GM12865 (cell line): ENCODE results near the gene NSG1.
A peak's percentile ranks its signal among the peaks of the same experiment; 100 is the strongest.

ENCODE experiments used
- DNase-seq: peaks from one replicate; pipeline ENCODE4 v3.0.0; 2010; ENCODE audit warnings: low read depth
- H3K4me3 ChIP-seq: 2 replicates; pipeline ENCODE4 v1.5.1; 2011; ENCODE audit warnings: mild to moderate bottlenecking, low read depth, low read length, control low read depth
- TF ChIP-seq, protein P1 (sequence below): IDR thresholded peaks from 2 replicates; pipeline ENCODE4 v1.5.1; 2011; ENCODE audit warnings: low read length, control low read depth, low read depth, inconsistent platforms; ENCODE audit not compliant: insufficient read depth; ENCODE audit errors: missing control alignments

Gene NSG1

DNA sequence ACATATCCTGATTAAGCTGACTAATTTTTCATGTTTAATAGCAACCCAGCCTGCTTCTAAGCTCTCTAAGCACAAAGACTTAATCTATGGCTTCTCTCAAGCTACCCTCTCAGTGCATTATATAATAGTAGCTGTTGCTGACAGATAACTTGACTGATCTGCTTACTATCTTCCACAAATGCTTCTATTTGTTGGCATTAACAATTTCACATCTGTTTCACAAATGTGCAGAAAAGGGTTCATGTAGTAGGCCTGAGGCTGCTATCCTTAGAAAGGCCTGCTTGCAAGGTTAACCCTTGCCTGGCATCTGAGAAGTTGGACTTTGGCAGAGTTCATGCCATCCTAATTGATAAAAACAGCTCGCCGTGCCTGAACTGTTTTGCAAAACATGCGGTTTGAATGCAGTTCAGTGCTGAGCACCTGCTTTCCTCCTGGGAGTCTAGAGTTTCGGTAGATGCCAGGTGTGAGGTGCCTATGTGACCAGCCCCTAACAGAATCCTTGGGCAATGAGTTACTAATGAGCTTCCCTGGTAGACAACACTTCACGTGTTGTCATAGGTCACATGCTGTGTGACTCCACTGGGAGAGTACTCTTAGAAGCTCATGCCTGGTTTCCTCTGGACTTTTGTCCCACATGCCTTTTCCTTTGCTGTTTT, 68.4 kb downstream of the NSG1 start:
- DNase-seq: peak; percentile 19
- H3K4me3 ChIP-seq: no peak overlapping the region
- TF ChIP-seq, protein P1, sequence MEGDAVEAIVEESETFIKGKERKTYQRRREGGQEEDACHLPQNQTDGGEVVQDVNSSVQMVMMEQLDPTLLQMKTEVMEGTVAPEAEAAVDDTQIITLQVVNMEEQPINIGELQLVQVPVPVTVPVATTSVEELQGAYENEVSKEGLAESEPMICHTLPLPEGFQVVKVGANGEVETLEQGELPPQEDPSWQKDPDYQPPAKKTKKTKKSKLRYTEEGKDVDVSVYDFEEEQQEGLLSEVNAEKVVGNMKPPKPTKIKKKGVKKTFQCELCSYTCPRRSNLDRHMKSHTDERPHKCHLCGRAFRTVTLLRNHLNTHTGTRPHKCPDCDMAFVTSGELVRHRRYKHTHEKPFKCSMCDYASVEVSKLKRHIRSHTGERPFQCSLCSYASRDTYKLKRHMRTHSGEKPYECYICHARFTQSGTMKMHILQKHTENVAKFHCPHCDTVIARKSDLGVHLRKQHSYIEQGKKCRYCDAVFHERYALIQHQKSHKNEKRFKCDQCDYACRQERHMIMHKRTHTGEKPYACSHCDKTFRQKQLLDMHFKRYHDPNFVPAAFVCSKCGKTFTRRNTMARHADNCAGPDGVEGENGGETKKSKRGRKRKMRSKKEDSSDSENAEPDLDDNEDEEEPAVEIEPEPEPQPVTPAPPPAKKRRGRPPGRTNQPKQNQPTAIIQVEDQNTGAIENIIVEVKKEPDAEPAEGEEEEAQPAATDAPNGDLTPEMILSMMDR: no peak

DNA sequence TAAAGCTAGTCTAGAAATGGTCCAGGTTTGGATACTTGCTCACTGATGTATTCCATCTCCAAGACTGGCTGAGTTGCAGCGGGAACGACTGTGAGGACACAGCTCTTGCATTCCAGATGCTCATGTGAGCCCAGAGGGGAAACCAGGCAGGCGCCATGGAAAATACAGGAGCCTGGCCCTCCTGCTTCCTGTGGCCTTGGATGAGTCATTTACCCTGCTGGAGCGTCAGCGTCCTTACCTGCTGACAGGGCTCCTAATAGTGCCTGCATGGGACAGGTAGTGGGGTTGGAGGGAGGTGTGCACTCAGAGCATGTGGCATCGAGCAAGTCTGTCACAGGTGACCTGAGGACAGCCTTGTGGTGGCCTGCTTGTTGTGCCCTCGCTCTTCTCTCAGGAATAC, 69.4 kb downstream of the NSG1 start:
- no peak for DNase-seq
- no peak overlapping the region for H3K4me3 ChIP-seq
- TF ChIP-seq, protein P1: no peak

DNA sequence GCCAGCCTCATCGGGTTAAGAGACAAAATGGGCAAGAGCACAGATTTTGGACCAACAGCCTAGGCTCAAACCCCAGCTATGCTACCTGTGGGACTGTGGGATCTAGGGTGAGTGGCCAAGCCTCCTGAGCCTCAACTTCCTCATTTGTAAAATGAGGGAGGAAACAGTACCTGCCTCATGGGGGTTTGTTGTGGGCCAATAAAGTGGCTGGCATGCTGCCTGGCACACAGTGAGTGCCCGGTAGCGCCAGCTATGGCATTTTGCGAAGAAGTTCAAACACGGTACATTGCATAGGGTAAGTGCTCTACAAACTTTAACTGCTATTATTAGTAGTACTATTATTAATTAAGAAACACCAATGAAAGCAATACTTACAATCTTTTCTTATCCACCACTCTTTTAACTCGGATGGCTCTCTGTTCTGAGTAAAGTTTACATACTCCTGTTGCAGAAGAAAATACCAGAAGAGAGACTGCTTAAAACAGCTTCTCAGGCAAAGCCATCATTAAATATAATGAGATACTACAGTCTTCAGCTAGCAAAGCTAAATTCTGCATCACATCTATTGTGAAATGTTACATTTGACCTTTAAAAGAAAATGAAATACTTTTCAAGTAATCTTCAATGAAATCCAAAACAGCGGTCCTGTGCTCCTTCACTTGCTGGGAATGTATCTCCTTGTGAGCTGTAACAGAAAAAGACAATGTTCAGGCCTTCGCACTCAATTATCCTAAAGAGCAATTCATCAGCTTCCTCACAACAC, 70.1 kb downstream of the NSG1 start:
- H3K4me3 ChIP-seq: no peak overlapping the region
- no peak for DNase-seq

DNA sequence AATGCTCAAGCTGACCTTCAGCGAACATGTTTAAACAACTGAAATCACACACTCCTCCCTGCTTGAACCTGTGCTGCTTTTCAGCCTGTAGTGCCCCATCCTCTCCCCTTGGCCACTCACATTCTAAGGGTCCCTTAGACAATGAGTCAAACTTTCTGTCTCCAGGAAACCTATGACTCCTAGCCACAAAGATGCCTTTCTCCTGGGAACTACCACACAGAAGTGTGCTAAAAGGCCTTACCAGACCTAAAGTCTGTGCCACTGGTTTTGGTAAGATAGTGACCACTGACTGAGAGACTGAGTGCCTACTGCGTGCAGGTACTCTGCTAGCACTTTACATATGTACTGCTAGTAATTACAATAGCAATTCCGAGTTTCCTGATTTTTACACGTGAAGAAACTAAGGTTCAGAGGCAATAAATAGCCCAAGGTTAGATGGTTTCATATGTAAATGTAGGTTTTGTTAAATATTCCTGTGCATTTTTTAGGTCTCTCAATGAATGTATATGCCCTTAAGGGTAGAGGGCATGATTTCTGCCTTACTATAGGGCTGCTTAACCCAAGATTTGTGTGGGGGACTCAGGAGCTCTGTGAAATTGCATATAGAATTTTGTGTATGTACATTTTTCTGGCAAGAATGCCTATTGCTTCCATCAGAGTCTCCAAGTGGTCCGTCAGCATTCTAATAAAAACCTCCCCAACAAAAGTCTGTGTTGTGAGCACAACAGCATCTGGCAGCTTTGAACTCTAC, 71.1 kb downstream of the NSG1 start:
- no peak overlapping the region for H3K4me3 ChIP-seq
- TF ChIP-seq, protein P1: no peak
- DNase-seq: no peak

More for the DNA sequence above, 70.1 kb downstream of the NSG1 start:
- TF ChIP-seq, protein P1: no peak

DNA sequence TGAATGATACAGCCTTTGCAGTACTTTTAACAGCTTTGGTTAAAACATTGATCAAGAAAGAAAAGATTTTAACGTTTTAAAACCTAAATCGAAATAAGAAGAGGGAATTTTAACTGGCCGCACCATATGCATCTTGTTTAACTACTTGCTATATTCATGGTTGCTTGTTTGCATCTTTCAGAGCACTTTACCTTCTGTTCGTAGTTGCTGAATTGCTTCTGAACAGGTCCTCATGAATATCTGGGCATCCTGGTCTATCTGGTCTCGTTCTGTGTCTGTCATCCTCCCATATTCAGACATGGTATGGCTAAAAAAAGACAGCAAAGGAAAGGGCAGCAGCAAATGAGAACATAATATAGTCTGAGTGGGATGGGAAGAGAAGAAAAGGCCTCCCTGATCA, 72.3 kb downstream of the NSG1 start:
- DNase-seq: no peak
- TF ChIP-seq, protein P1: no peak
- H3K4me3 ChIP-seq: no peak overlapping the region

DNA sequence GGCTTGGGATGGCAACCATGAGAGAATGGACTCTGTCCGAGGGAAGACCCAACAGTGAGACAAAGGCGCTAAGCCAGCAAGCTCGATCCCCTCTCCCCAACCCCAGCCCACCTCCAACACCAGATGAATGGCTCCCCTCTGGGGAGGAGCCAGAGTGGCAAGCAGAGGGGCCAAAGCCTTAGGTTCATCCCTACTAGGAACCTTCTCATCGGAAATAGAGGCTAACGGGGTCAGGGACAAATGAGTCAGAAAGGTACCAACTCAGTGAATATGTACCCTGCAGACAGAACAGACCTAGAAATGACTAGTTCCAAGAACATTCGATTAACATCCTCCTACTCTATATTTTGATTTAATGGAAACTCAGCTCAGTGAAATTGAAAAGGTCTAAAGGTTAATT, 73.9 kb downstream of the NSG1 start:
- no peak for DNase-seq
- H3K4me3 ChIP-seq: no peak overlapping the region
- TF ChIP-seq, protein P1: no peak
